Measurements from ENCODE around the gene HHIP.

HHIP gene

DNA sequence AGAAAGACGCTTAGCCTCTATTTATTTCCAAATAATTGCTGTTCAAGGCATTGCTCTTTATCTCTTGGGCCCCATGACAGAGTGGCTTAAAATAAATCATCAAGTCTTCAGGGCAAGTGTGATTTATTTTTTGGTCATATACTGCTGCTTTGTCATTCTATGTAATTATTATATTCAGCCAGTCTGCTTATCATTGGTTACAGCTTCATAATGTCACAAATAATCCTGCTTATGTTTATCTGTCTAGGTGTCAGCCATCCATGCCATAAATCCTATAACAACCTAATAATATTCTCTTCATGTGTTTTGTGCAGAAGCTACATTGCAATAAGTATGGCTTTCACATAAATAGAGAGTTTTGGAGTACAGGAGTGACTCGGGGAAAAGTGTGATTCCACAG lies 41.0 kb downstream of the HHIP start:
- ATAC-seq: no peak
- TF ChIP-seq ZNF70 (CRISPR knock-in tag; IDR thresholded peaks at IDR 0.05) (no peak), ESRRG (CRISPR knock-in tag; IDR thresholded peaks at IDR 0.05) (no peak), ZFP3 (CRISPR knock-in tag; IDR thresholded peaks at IDR 0.05) (no peak), BACH2 (CRISPR knock-in tag; IDR thresholded peaks at IDR 0.05; ENCODE audit: borderline replicate concordance) (no peak), CREB5 (CRISPR knock-in tag; IDR thresholded peaks at IDR 0.05; ENCODE audit: low read depth) (no peak), ZC3H10 (CRISPR knock-in tag; IDR thresholded peaks at IDR 0.05) (no peak)
- TF ChIP-seq, protein P1, sequence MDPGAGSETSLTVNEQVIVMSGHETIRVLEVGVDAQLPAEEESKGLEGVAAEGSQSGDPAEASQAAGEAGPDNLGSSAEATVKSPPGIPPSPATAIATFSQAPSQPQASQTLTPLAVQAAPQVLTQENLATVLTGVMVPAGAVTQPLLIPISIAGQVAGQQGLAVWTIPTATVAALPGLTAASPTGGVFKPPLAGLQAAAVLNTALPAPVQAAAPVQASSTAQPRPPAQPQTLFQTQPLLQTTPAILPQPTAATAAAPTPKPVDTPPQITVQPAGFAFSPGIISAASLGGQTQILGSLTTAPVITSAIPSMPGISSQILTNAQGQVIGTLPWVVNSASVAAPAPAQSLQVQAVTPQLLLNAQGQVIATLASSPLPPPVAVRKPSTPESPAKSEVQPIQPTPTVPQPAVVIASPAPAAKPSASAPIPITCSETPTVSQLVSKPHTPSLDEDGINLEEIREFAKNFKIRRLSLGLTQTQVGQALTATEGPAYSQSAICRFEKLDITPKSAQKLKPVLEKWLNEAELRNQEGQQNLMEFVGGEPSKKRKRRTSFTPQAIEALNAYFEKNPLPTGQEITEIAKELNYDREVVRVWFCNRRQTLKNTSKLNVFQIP (CRISPR knock-in tag; IDR thresholded peaks at IDR 0.05; ENCODE audit: borderline replicate concordance, low read depth): no peak
- TF ChIP-seq, protein P2, sequence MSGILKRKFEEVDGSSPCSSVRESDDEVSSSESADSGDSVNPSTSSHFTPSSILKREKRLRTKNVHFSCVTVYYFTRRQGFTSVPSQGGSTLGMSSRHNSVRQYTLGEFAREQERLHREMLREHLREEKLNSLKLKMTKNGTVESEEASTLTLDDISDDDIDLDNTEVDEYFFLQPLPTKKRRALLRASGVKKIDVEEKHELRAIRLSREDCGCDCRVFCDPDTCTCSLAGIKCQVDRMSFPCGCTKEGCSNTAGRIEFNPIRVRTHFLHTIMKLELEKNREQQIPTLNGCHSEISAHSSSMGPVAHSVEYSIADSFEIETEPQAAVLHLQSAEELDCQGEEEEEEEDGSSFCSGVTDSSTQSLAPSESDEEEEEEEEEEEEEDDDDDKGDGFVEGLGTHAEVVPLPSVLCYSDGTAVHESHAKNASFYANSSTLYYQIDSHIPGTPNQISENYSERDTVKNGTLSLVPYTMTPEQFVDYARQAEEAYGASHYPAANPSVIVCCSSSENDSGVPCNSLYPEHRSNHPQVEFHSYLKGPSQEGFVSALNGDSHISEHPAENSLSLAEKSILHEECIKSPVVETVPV (CRISPR knock-in tag; IDR thresholded peaks at IDR 0.05): no peak

- ATAC-seq: no peak
- TF ChIP-seq ISL1 (CRISPR knock-in tag; IDR thresholded peaks at IDR 0.05): no peak
- TF ChIP-seq, protein P1 (CRISPR knock-in tag; IDR thresholded peaks at IDR 0.05; ENCODE audit: borderline replicate concordance, low read depth): no peak
- TF ChIP-seq ZC3H10 (CRISPR knock-in tag; IDR thresholded peaks at IDR 0.05): no peak
- TF ChIP-seq, protein P3, sequence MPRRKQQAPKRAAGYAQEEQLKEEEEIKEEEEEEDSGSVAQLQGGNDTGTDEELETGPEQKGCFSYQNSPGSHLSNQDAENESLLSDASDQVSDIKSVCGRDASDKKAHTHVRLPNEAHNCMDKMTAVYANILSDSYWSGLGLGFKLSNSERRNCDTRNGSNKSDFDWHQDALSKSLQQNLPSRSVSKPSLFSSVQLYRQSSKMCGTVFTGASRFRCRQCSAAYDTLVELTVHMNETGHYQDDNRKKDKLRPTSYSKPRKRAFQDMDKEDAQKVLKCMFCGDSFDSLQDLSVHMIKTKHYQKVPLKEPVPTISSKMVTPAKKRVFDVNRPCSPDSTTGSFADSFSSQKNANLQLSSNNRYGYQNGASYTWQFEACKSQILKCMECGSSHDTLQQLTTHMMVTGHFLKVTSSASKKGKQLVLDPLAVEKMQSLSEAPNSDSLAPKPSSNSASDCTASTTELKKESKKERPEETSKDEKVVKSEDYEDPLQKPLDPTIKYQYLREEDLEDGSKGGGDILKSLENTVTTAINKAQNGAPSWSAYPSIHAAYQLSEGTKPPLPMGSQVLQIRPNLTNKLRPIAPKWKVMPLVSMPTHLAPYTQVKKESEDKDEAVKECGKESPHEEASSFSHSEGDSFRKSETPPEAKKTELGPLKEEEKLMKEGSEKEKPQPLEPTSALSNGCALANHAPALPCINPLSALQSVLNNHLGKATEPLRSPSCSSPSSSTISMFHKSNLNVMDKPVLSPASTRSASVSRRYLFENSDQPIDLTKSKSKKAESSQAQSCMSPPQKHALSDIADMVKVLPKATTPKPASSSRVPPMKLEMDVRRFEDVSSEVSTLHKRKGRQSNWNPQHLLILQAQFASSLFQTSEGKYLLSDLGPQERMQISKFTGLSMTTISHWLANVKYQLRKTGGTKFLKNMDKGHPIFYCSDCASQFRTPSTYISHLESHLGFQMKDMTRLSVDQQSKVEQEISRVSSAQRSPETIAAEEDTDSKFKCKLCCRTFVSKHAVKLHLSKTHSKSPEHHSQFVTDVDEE (CRISPR knock-in tag; IDR thresholded peaks at IDR 0.05): no peak
- no peak for TF ChIP-seq SNAI2 (CRISPR knock-in tag; IDR thresholded peaks at IDR 0.05)
- no peak for TF ChIP-seq CSDC2 (CRISPR knock-in tag; IDR thresholded peaks at IDR 0.05)
- TF ChIP-seq BACH2 (CRISPR knock-in tag; IDR thresholded peaks at IDR 0.05; ENCODE audit: borderline replicate concordance): no peak
- no peak for TF ChIP-seq ZNF8 (CRISPR knock-in tag; IDR thresholded peaks at IDR 0.05)
- TF ChIP-seq GLIS3 (CRISPR knock-in tag; IDR thresholded peaks at IDR 0.05): no peak
- TF ChIP-seq TCF4 (CRISPR knock-in tag; IDR thresholded peaks at IDR 0.05; ENCODE audit: borderline replicate concordance): no peak
- no peak for TF ChIP-seq ARNTL (CRISPR knock-in tag; IDR thresholded peaks at IDR 0.05; ENCODE audit: borderline replicate concordance, low read depth)
- no peak for TF ChIP-seq ZFP3 (CRISPR knock-in tag; IDR thresholded peaks at IDR 0.05)
Observed at GRCh38 chr4:144687466-144687865, 41.5 kb downstream of the HHIP start.

DNA sequence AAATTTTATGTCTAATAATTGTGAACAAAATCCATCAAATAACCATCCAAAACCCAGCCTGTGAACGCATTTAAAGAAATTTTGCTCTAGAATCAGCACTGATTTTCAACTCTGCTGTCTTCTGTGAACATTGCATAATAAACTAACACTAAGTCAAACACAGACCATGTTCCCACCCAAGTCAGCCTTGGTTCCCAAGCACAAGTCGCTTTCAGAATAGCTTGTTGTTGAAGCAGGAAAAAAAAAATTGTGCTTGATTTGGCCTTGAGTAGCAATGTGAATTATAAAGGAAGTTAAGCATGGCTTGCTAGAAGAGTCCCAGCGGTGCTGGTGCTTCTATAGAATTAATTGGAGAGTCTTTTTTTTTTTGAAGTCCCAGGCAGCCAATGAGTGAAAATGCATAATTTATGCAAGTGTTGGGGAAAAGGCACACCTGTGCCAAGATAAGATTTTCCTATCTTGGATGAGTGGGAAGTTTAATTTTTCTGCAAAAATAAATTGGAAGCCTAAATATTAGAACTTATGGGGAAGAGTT lies 42.1 kb downstream of the HHIP start:
- ATAC-seq: no peak
- TF ChIP-seq PATZ1 (CRISPR knock-in tag; IDR thresholded peaks at IDR 0.05; ENCODE audit: borderline replicate concordance) (no peak), ZNF70 (CRISPR knock-in tag; IDR thresholded peaks at IDR 0.05) (no peak), RARB (CRISPR knock-in tag; IDR thresholded peaks at IDR 0.05) (no peak), ZFP30 (CRISPR knock-in tag; IDR thresholded peaks at IDR 0.05) (no peak), ZNF565 (CRISPR knock-in tag; conservative IDR thresholded peaks at IDR 0.05; ENCODE audit: low read depth) (no peak), BACH2 (CRISPR knock-in tag; IDR thresholded peaks at IDR 0.05; ENCODE audit: borderline replicate concordance) (no peak), OSR1 (CRISPR knock-in tag; IDR thresholded peaks at IDR 0.05) (no peak), ZC3H10 (CRISPR knock-in tag; IDR thresholded peaks at IDR 0.05) (no peak), CSDC2 (CRISPR knock-in tag; IDR thresholded peaks at IDR 0.05) (no peak), TCF4 (CRISPR knock-in tag; IDR thresholded peaks at IDR 0.05; ENCODE audit: borderline replicate concordance) (no peak), SNAI2 (CRISPR knock-in tag; IDR thresholded peaks at IDR 0.05) (no peak), PPARA (CRISPR knock-in tag; IDR thresholded peaks at IDR 0.05; ENCODE audit: borderline replicate concordance) (no peak), ISL1 (CRISPR knock-in tag; IDR thresholded peaks at IDR 0.05) (no peak), CREB5 (CRISPR knock-in tag; IDR thresholded peaks at IDR 0.05; ENCODE audit: low read depth) (no peak), ESRRG (CRISPR knock-in tag; IDR thresholded peaks at IDR 0.05) (no peak)
- TF ChIP-seq, protein P2 (CRISPR knock-in tag; IDR thresholded peaks at IDR 0.05): no peak
